Measurements from ENCODE around the gene NR6A1.
"Not testable (repeated sequence)": the region's sequence is repeated elsewhere in the genome, so short reads cannot be mapped to it uniquely, and the experiment has no call there.

Gene NR6A1

DNA sequence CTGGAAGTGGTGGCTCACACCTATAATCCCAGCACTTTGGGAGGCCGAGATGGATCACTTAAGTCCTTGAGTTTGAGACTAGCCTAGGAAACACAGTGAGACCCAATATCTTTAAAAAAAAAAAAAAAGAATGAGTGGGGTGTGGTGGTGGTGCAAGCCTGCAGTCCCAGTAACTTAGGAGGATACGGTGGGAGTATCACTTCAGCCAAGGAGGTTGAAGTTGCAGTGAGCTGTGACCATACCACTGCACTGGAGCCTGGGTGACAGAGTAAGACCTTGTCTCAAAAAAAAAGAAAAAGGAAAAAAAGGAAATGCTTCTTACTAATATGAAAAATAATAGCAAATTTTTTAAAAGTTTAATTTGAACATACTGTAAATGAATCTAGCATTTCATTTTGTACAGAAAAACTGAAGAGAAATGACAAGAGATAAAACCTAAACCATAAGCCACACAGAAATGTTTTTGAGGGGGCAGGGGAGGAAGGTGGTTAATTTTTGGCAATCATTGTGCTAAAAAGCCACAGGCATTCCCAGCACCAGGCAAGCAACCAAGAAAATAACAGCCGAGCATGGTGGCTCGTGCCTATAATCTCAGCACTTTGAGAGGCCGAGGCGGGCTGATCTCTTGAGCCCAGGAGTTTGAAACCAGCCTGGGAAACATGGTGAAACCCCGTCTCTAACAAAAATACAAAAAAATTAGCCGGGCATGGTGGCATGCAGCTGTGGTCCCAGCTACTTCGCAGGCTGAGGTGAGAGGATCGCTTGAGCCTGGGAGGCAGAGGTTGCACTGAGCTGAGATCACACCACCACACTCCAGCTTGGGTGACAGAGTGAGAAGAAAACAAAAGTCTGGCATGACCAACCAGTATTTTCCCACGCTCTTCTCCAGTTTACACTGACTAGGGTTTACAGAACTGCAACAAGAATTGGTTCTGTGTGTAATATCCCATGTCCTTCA, 149.5 kb downstream of the NR6A1 start:
- no peaks in the 10 kb centered on the region for H3K36me3 ChIP-seq (ENCODE audit: control insufficient read depth, insufficient read depth, low read length)
- peak; percentile 59 for DNase-seq (ENCODE audit: extremely low read depth, insufficient read length)
- H3K4me3 ChIP-seq (replicated peaks; ENCODE audit: low read depth, low read length) = no peak overlapping the region
- TF ChIP-seq, protein P1, sequence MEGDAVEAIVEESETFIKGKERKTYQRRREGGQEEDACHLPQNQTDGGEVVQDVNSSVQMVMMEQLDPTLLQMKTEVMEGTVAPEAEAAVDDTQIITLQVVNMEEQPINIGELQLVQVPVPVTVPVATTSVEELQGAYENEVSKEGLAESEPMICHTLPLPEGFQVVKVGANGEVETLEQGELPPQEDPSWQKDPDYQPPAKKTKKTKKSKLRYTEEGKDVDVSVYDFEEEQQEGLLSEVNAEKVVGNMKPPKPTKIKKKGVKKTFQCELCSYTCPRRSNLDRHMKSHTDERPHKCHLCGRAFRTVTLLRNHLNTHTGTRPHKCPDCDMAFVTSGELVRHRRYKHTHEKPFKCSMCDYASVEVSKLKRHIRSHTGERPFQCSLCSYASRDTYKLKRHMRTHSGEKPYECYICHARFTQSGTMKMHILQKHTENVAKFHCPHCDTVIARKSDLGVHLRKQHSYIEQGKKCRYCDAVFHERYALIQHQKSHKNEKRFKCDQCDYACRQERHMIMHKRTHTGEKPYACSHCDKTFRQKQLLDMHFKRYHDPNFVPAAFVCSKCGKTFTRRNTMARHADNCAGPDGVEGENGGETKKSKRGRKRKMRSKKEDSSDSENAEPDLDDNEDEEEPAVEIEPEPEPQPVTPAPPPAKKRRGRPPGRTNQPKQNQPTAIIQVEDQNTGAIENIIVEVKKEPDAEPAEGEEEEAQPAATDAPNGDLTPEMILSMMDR (IDR thresholded peaks at IDR 0.05; ENCODE audit: insufficient read depth, low read length, poor library complexity, severe bottlenecking) = no peak
- no peaks in the 10 kb centered on the region for H3K27me3 ChIP-seq (replicated peaks; ENCODE audit: control insufficient read depth, insufficient read depth, low read length)

DNA sequence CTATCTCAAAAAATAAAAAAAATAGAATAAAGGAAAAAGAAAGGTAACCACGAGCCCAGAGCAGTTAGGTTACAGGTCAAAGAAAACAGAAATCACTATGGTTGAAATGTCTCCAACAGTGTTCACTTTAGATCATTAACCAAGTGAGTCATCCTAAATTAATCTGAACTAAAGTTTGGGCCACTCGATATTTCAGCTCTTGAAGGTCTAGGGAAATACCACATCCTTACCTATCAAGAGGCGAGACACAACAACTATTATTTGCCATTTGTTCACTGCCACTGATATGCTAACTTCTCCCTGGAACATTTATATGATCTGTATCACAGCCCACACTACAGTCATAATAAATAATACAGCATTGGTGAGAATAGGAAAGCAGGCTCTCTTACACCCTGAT, 152.6 kb downstream of the NR6A1 start:
- Histone ChIP-seq H3K36me3 (ENCODE audit: control insufficient read depth, insufficient read depth, low read length) (no peaks in the 10 kb centered on the region), H3K4me3 (replicated peaks; ENCODE audit: low read depth, low read length) (no peak overlapping the region), H3K27me3 (replicated peaks; ENCODE audit: control insufficient read depth, insufficient read depth, low read length) (no peaks in the 10 kb centered on the region)
- DNase-seq (ENCODE audit: extremely low read depth, insufficient read length) = no peak
- TF ChIP-seq, protein P1 (IDR thresholded peaks at IDR 0.05; ENCODE audit: insufficient read depth, low read length, poor library complexity, severe bottlenecking) = no peak

DNA sequence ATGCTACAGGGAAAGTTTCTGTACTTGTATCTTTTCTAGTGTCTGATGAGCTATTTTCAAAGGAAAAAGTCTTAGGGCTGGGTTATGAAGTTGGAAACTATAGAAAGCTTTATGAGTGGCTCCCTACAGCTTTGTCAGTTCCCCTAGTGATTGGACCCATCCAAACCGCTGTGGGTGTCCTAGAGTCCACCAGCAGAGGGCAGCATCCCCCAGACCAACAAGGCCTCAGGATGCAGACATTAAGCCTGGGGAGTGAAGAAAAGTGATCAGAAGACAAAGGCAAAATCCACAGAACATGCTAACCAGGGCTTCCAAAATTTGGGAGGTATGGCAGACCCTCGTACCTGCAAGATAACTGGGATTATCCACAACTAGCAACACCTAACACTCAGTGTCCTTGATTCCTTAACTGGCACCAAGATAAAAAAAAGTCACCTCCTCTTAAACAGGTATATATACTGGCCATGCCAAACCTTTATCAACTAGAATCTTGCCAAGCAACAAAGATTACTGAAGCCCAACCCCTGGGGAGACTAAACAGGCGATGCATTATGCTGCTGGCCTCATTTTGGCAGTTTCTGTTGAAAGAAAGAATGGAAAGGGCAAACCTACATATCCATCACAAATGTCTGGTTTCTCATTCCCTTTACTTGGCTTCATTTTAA, 153.5 kb downstream of the NR6A1 start:
- H3K36me3 ChIP-seq (ENCODE audit: control insufficient read depth, insufficient read depth, low read length) = no peaks in the 10 kb centered on the region
- DNase-seq (ENCODE audit: extremely low read depth, insufficient read length) = peak; percentile 45
- TF ChIP-seq, protein P1 (IDR thresholded peaks at IDR 0.05; ENCODE audit: insufficient read depth, low read length, poor library complexity, severe bottlenecking) = peak; percentile 92
- H3K27me3 ChIP-seq (replicated peaks; ENCODE audit: control insufficient read depth, insufficient read depth, low read length) = no peaks in the 10 kb centered on the region
- no peak overlapping the region for H3K4me3 ChIP-seq (replicated peaks; ENCODE audit: low read depth, low read length)

DNA sequence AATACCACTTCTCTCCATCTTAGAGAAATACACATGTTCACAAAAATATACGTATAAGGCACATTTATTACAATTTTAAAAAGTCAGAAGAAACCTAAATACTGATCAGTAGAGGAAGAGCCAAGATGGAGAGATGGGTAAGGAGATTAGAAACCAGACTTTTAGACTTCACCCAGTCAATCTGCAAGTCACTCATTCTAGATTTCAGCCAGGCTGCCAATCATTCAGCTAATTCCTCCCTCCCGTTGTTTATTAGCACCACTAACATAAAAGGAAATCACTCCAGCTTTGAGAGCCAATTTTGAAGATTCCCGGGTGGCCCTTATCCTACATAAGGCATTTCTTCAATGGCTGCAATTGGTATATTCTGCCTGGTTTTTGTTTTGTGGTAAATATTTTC, 154.2 kb downstream of the NR6A1 start:
- Histone ChIP-seq H3K36me3 (ENCODE audit: control insufficient read depth, insufficient read depth, low read length) (no peaks in the 10 kb centered on the region), H3K4me3 (replicated peaks; ENCODE audit: low read depth, low read length) (no peak overlapping the region), H3K27me3 (replicated peaks; ENCODE audit: control insufficient read depth, insufficient read depth, low read length) (no peaks in the 10 kb centered on the region)
- TF ChIP-seq, protein P1 (IDR thresholded peaks at IDR 0.05; ENCODE audit: insufficient read depth, low read length, poor library complexity, severe bottlenecking) = no peak
- no peak for DNase-seq (ENCODE audit: extremely low read depth, insufficient read length)

DNA sequence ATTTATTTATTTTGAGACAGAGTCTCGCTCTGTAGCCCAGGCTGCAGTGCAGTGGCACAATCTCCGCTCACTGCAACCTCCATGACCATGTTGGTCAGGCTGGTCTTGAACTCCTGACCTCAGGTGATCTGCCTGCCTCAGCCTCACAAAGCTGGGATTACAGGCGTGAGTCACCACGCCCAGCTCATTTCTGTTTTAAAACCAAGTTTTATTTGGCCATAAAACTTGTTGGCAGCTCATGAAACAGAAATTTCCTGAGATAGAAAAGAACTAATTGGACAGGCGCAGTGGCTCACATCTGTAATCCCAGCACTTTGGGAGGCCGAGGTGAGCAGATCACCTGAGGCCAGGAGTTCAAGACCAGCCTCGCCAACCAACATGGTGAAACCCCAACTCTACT, 155.3 kb downstream of the NR6A1 start:
- H3K27me3 ChIP-seq (replicated peaks; ENCODE audit: control insufficient read depth, insufficient read depth, low read length); H3K36me3 ChIP-seq (ENCODE audit: control insufficient read depth, insufficient read depth, low read length); H3K4me3 ChIP-seq (replicated peaks; ENCODE audit: low read depth, low read length); DNase-seq (ENCODE audit: extremely low read depth, insufficient read length): not testable (repeated sequence)

DNA sequence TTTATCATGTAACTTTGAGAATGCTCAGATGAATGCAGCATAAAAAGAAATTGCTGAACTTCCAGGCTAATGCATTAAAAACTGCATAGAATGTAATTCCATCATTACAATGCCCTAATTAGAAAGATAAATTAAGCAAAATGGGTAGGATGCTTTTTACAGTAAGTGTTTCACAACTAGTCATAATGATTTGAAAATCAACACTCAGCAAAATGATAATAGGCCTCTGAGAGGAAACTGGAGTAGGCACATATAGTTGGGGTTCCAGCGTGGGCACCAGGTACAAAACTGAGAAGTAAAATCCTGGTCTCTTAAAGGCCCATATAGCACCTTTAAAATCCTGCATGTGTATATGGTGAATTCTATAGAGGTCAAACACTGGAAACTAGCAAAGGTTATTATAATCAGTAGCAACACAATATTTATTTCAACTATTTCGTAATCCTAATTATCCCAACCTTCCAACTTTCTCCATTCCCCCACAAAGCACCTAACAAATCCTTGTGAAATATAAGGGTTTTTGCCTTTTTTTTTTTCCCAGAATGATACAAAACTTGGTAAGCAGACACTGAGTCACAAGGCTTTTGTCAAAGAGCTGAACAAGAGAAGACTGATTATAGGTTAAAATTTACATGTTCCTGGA, 155.9 kb downstream of the NR6A1 start:
- TF ChIP-seq, protein P1 (IDR thresholded peaks at IDR 0.05; ENCODE audit: insufficient read depth, low read length, poor library complexity, severe bottlenecking) = no peak
- H3K36me3 ChIP-seq (ENCODE audit: control insufficient read depth, insufficient read depth, low read length) = no peaks in the 10 kb centered on the region
- DNase-seq (ENCODE audit: extremely low read depth, insufficient read length) = no peak
- no peaks in the 10 kb centered on the region for H3K27me3 ChIP-seq (replicated peaks; ENCODE audit: control insufficient read depth, insufficient read depth, low read length)
- H3K4me3 ChIP-seq (replicated peaks; ENCODE audit: low read depth, low read length) = no peak overlapping the region
